Measurements from ENCODE around the gene ACAP3. TPM values are rescaled to one million over a fixed set of nuclear protein-coding genes. Genes with fewer than 3 reads are reported as not detected.

Gene ACAP3
- total RNA-seq: 34.0 and 36.4 TPM in 2 replicates

GRCh38 chr1:1307923-1308755, at the start of gene ACAP3, which contains the start of gene PUSL1:
Gene ACAP3, minus strand, starts transcription at chr1:1307930. Its CDS starts 115 bp downstream, at chr1:1307815.
Gene PUSL1, plus strand, starts transcription at chr1:1308597. Its CDS starts 47 bp downstream, at chr1:1308644.
- DNase-seq (ENCODE audit: low read depth) (peak; percentile 74), FAIRE-seq (no peak)
- Histone ChIP-seq H3K4me3 (ENCODE audit: low read depth, low read length) (peak within 1 kb of the TSS; percentile 86), H3K36me3 (ENCODE audit: control insufficient read depth, insufficient read depth, low read length) (peaks cover 20% of the 10 kb centered on the region), H3K27me3 (ENCODE audit: control insufficient read depth, insufficient read depth, low read length) (no peaks in the 10 kb centered on the region)
- no peak for TF ChIP-seq CTCF (IDR thresholded peaks at IDR 0.05; ENCODE audit: insufficient read depth, low read length, severe bottlenecking)

- no peak for FAIRE-seq
- Histone ChIP-seq H3K36me3 (ENCODE audit: control insufficient read depth, insufficient read depth, low read length) (no peaks in the 10 kb centered on the region), H3K27me3 (ENCODE audit: control insufficient read depth, insufficient read depth, low read length) (no peaks in the 10 kb centered on the region), H3K4me3 (ENCODE audit: low read depth, low read length) (no peak overlapping the region)
- TF ChIP-seq CTCF (IDR thresholded peaks at IDR 0.05; ENCODE audit: insufficient read depth, low read length, severe bottlenecking): no peak
- no peak for DNase-seq (ENCODE audit: low read depth)
Measured at GRCh38 chr1:1356796-1357401, 49.2 kb upstream of the ACAP3 start.

GRCh38 chr1:1356166-1356795, 48.6 kb upstream of the ACAP3 start:
- DNase-seq (ENCODE audit: low read depth): no peak
- FAIRE-seq: no peak
- Histone ChIP-seq H3K27me3 (ENCODE audit: control insufficient read depth, insufficient read depth, low read length) (no peaks in the 10 kb centered on the region), H3K36me3 (ENCODE audit: control insufficient read depth, insufficient read depth, low read length) (no peaks in the 10 kb centered on the region), H3K4me3 (ENCODE audit: low read depth, low read length) (no peak overlapping the region)
- TF ChIP-seq CTCF (IDR thresholded peaks at IDR 0.05; ENCODE audit: insufficient read depth, low read length, severe bottlenecking): no peak

- no peak for TF ChIP-seq CTCF (IDR thresholded peaks at IDR 0.05; ENCODE audit: insufficient read depth, low read length, severe bottlenecking)
- Histone ChIP-seq H3K36me3 (ENCODE audit: control insufficient read depth, insufficient read depth, low read length) (no peaks in the 10 kb centered on the region), H3K27me3 (ENCODE audit: control insufficient read depth, insufficient read depth, low read length) (no peaks in the 10 kb centered on the region), H3K4me3 (ENCODE audit: low read depth, low read length) (no peak overlapping the region)
- DNase-seq (ENCODE audit: low read depth) (no peak), FAIRE-seq (no peak)
Measured at GRCh38 chr1:1355416-1355815, 47.7 kb upstream of the ACAP3 start.

- no peaks in the 10 kb centered on the region for H3K36me3 ChIP-seq (ENCODE audit: control insufficient read depth, insufficient read depth, low read length)
- TF ChIP-seq CTCF (IDR thresholded peaks at IDR 0.05; ENCODE audit: insufficient read depth, low read length, severe bottlenecking): no peak
- no peaks in the 10 kb centered on the region for H3K27me3 ChIP-seq (ENCODE audit: control insufficient read depth, insufficient read depth, low read length)
- no peak for DNase-seq (ENCODE audit: low read depth)
- no peak for FAIRE-seq
- H3K4me3 ChIP-seq (ENCODE audit: low read depth, low read length): no peak overlapping the region
Measured at GRCh38 chr1:1354271-1355247, 46.8 kb upstream of the ACAP3 start.
